ENCODE results near the gene TMEM232.

GRCh38 chr5:110768138-110768860 is 41.8 kb upstream of the TMEM232 start:
- no peak for TF ChIP-seq POLR2A (IDR thresholded peaks at IDR 0.05; ENCODE audit: low read depth, low read length)
- no peak for TF ChIP-seq RFX5 (IDR thresholded peaks at IDR 0.05; ENCODE audit: low read depth, low read length)
- TF ChIP-seq, protein P1, sequence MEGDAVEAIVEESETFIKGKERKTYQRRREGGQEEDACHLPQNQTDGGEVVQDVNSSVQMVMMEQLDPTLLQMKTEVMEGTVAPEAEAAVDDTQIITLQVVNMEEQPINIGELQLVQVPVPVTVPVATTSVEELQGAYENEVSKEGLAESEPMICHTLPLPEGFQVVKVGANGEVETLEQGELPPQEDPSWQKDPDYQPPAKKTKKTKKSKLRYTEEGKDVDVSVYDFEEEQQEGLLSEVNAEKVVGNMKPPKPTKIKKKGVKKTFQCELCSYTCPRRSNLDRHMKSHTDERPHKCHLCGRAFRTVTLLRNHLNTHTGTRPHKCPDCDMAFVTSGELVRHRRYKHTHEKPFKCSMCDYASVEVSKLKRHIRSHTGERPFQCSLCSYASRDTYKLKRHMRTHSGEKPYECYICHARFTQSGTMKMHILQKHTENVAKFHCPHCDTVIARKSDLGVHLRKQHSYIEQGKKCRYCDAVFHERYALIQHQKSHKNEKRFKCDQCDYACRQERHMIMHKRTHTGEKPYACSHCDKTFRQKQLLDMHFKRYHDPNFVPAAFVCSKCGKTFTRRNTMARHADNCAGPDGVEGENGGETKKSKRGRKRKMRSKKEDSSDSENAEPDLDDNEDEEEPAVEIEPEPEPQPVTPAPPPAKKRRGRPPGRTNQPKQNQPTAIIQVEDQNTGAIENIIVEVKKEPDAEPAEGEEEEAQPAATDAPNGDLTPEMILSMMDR (conservative IDR thresholded peaks at IDR 0.05; ENCODE audit: low read depth, low read length), result no peak
- TF ChIP-seq BHLHE40 (IDR thresholded peaks at IDR 0.05; ENCODE audit: low read depth, low read length), result peak; percentile 24; the same call in 1 of the 2 replicates
- TF ChIP-seq MAFK (IDR thresholded peaks at IDR 0.05; ENCODE audit: low read depth, low read length), result no peak
- no peak for TF ChIP-seq RAD21 (IDR thresholded peaks at IDR 0.05; ENCODE audit: low read length)
- TF ChIP-seq, protein P2, sequence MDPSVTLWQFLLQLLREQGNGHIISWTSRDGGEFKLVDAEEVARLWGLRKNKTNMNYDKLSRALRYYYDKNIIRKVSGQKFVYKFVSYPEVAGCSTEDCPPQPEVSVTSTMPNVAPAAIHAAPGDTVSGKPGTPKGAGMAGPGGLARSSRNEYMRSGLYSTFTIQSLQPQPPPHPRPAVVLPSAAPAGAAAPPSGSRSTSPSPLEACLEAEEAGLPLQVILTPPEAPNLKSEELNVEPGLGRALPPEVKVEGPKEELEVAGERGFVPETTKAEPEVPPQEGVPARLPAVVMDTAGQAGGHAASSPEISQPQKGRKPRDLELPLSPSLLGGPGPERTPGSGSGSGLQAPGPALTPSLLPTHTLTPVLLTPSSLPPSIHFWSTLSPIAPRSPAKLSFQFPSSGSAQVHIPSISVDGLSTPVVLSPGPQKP (IDR thresholded peaks at IDR 0.05; ENCODE audit: borderline replicate concordance, low read depth, low read length), result no peak
- TF ChIP-seq RCOR1 (IDR thresholded peaks at IDR 0.05; ENCODE audit: insufficient replicate concordance, low read length), result no peak
- no peak for TF ChIP-seq MXI1 (IDR thresholded peaks at IDR 0.05; ENCODE audit: borderline replicate concordance, low read depth, low read length)
